Activated CD8-positive, alpha-beta memory T cell treated with anti-CD3 and anti-CD28 coated beads for 24 hours (primary cell): ENCODE data around the gene ANP32D.
"Not testable (repeated sequence)": the region's sequence is repeated elsewhere in the genome, so short reads cannot be mapped to it uniquely, and the experiment has no call there.

Experiments used
- DNase-seq: peaks from one replicate; pipeline ENCODE4 v3.0.0-alpha.2; 2020

Gene ANP32D

GRCh38 chr12:48472259-48472658 is at the start of gene ANP32D:
Gene ANP32D (plus strand): TSS chr12:48472559. CDS start chr12:48472665, 106 bp downstream.
- no peak for DNase-seq

GRCh38 chr12:48423171-48423570 is 49.2 kb upstream of the ANP32D start:
- DNase-seq: no peak

GRCh38 chr12:48424644-48425043 is 47.7 kb upstream of the ANP32D start:
- no peak for DNase-seq

- DNase-seq: not testable (repeated sequence)
Observed at GRCh38 chr12:48434016-48434415, 38.3 kb upstream of the ANP32D start.

GRCh38 chr12:48441069-48441468 is 31.3 kb upstream of the ANP32D start:
- no peak for DNase-seq

GRCh38 chr12:48442179-48442847 is 30.0 kb upstream of the ANP32D start:
- DNase-seq: no peak

GRCh38 chr12:48445538-48445937 is 26.8 kb upstream of the ANP32D start:
- DNase-seq: no peak

- no peak for DNase-seq
Observed at GRCh38 chr12:48446161-48446776, 26.1 kb upstream of the ANP32D start.

GRCh38 chr12:48447755-48448154 is 24.6 kb upstream of the ANP32D start:
- no peak for DNase-seq

GRCh38 chr12:48451372-48451771 is 21.0 kb upstream of the ANP32D start:
- no peak for DNase-seq

- not testable (repeated sequence) for DNase-seq
Observed at GRCh38 chr12:48452961-48453360, 19.4 kb upstream of the ANP32D start.

- DNase-seq: no peak
Observed at GRCh38 chr12:48454667-48455066, 17.7 kb upstream of the ANP32D start.

- DNase-seq: no peak
Observed at GRCh38 chr12:48455116-48455515, 17.2 kb upstream of the ANP32D start.

- no peak for DNase-seq
Observed at GRCh38 chr12:48459259-48459658, 13.1 kb upstream of the ANP32D start.

GRCh38 chr12:48469027-48469426 is 3.3 kb upstream of the ANP32D start:
- DNase-seq: not testable (repeated sequence)

GRCh38 chr12:48473061-48473460 is 702 bp downstream of the ANP32D start:
- no peak for DNase-seq

GRCh38 chr12:48474497-48474896 is 2.1 kb downstream of the ANP32D start:
- not testable (repeated sequence) for DNase-seq

- DNase-seq: no peak
Observed at GRCh38 chr12:48482198-48482597, 9.8 kb downstream of the ANP32D start, which contains the start of gene C12orf54. Gene C12orf54 (plus strand): TSS chr12:48482498. CDS start chr12:48483297, 799 bp downstream.

GRCh38 chr12:48482930-48483329 is 10.6 kb downstream of the ANP32D start:
- no peak for DNase-seq

- DNase-seq: no peak
Observed at GRCh38 chr12:48486261-48486660, 13.9 kb downstream of the ANP32D start.

- no peak for DNase-seq
Observed at GRCh38 chr12:48486679-48487078, 14.3 kb downstream of the ANP32D start.

GRCh38 chr12:48489012-48489411 is 16.7 kb downstream of the ANP32D start:
- no peak for DNase-seq

GRCh38 chr12:48489456-48489855 is 17.1 kb downstream of the ANP32D start:
- DNase-seq: not testable (repeated sequence)

- not testable (repeated sequence) for DNase-seq
Observed at GRCh38 chr12:48500281-48500680, 27.9 kb downstream of the ANP32D start.

GRCh38 chr12:48506836-48507235 is 34.5 kb downstream of the ANP32D start:
- not testable (repeated sequence) for DNase-seq
